GM12878 (cell line): ENCODE measurements around the gene NUP62. TPM values are rescaled to one million over a fixed set of nuclear protein-coding genes. Genes with fewer than 3 reads are reported as not detected.

ENCODE experiments used
- ATF3 ChIP-seq: IDR thresholded peaks from 2 replicates; pipeline ENCODE4 v1.6.1; 2011; ENCODE audit warnings: low read depth, mild to moderate bottlenecking, low read length, moderate library complexity, borderline replicate concordance; ENCODE audit errors: extremely low read depth
- CEBPB ChIP-seq, 2 experiments: fragments of 150-350 bp in 1 of 2; IDR thresholded peaks; 2 replicates each; pipeline ENCODE4 v1.6.1; 2012 to 2014; ENCODE audit warnings: low read depth in 2 of 2, low read length in 2 of 2, borderline replicate concordance in 1 of 2, inconsistent platforms in 1 of 2
- CHD1 ChIP-seq: IDR thresholded peaks from 2 replicates; pipeline ENCODE4 v1.6.1; 2012; ENCODE audit warnings: low read depth, low read length, improper control_type of control experiment
- E4F1 ChIP-seq: fragments of 450-650 bp; IDR thresholded peaks from 2 replicates; pipeline ENCODE4 v1.6.1; 2018; ENCODE audit warnings: borderline replicate concordance, mild to moderate bottlenecking; ENCODE audit not compliant: partially characterized antibody
- EGR1 ChIP-seq, 2 experiments: IDR thresholded peaks; 1 replicate in 1 of 2; 2 replicates in 1 of 2; pipeline ENCODE4 v1.6.1; 2011 to 2012; ENCODE audit warnings: low read depth in 2 of 2, low read length in 2 of 2, borderline replicate concordance in 1 of 2, mild to moderate bottlenecking in 1 of 2, moderate library complexity in 1 of 2
- EP300 ChIP-seq, 2 experiments: fragments of 150-350 bp in 1 of 2; IDR thresholded peaks; 2 replicates each; pipeline ENCODE4 v1.6.1; 2011 to 2012; ENCODE audit warnings: low read depth in 2 of 2, low read length in 2 of 2, borderline replicate concordance in 1 of 2, improper control_type of control experiment in 1 of 2, inconsistent platforms in 1 of 2; ENCODE audit not compliant: control insufficient read depth in 1 of 2
- EZH2 ChIP-seq: IDR thresholded peaks from 2 replicates; pipeline ENCODE4 v1.6.1; 2012; ENCODE audit warnings: low read depth, mild to moderate bottlenecking, control low read depth, inconsistent platforms, low read length, borderline replicate concordance; ENCODE audit not compliant: control insufficient read depth
- FOXK2 ChIP-seq: fragments of 450-650 bp; IDR thresholded peaks from 2 replicates; pipeline ENCODE4 v1.6.1; 2017; ENCODE audit warnings: mild to moderate bottlenecking, moderate library complexity
- HDGF ChIP-seq: fragments of 450-650 bp; IDR thresholded peaks from 2 replicates; pipeline ENCODE4 v1.6.1; 2016; ENCODE audit warnings: antibody characterized with exemption
- IKZF1 ChIP-seq: fragments of 450-650 bp; conservative IDR thresholded peaks from 2 replicates; pipeline ENCODE4 v1.6.1; 2017; ENCODE audit warnings: antibody characterized with exemption, mild to moderate bottlenecking
- LARP7 ChIP-seq: fragments of 450-650 bp; IDR thresholded peaks from 2 replicates; pipeline ENCODE4 v1.6.1; 2017; ENCODE audit warnings: mild to moderate bottlenecking
- MYB ChIP-seq: fragments of 150-350 bp; IDR thresholded peaks from 2 replicates; pipeline ENCODE4 v1.6.1; 2014; ENCODE audit warnings: mild to moderate bottlenecking, low read depth, low read length, borderline replicate concordance
- NFXL1 ChIP-seq: fragments of 450-650 bp; IDR thresholded peaks from 2 replicates; pipeline ENCODE4 v1.6.1; 2017; ENCODE audit warnings: antibody characterized with exemption, mild to moderate bottlenecking, borderline replicate concordance
- NFYB ChIP-seq: IDR thresholded peaks from 2 replicates; pipeline ENCODE4 v1.6.1; 2011; ENCODE audit warnings: low read depth, mild to moderate bottlenecking, low read length, improper control_type of control experiment, moderate library complexity; ENCODE audit not compliant: insufficient read depth
- PRDM15 ChIP-seq: fragments of 450-650 bp; formaldehyde crosslinking; IDR thresholded peaks from 2 replicates; pipeline ENCODE4 v1.4.0; 2020; ENCODE audit warnings: mild to moderate bottlenecking, moderate library complexity
- RAD51 ChIP-seq: fragments of 450-650 bp; IDR thresholded peaks from 2 replicates; pipeline ENCODE4 v1.6.1; 2016; ENCODE audit warnings: moderate library complexity, mild to moderate bottlenecking, inconsistent platforms
- SIN3A ChIP-seq: IDR thresholded peaks from 2 replicates; pipeline ENCODE4 v1.6.1; 2012; ENCODE audit warnings: low read depth, low read length, improper control_type of control experiment
- SIX5 ChIP-seq: IDR thresholded peaks from 2 replicates; pipeline ENCODE4 v1.6.1; 2011; ENCODE audit warnings: mild to moderate bottlenecking, low read depth, low read length, moderate library complexity; ENCODE audit not compliant: severe bottlenecking
- SMAD5 ChIP-seq: IDR thresholded peaks from 2 replicates; pipeline ENCODE4 v1.6.1; 2016; ENCODE audit warnings: antibody characterized with exemption, low read depth
- SREBF1 ChIP-seq: IDR thresholded peaks from 2 replicates; pipeline ENCODE4 v1.6.1; 2012; ENCODE audit warnings: mild to moderate bottlenecking, low read length
- SUPT20H ChIP-seq: IDR thresholded peaks from 2 replicates; pipeline ENCODE4 v1.6.1; 2011; ENCODE audit warnings: low read depth, mild to moderate bottlenecking, low read length, moderate library complexity, borderline replicate concordance; ENCODE audit not compliant: control insufficient read depth
- YBX1 ChIP-seq: fragments of 450-650 bp; IDR thresholded peaks from 2 replicates; pipeline ENCODE4 v1.6.1; 2016; ENCODE audit warnings: antibody characterized with exemption
- YY1 ChIP-seq: IDR thresholded peaks from 2 replicates; pipeline ENCODE4 v1.6.1; 2011; ENCODE audit warnings: low read depth, mild to moderate bottlenecking, low read length
- ZNF207 ChIP-seq: fragments of 450-650 bp; IDR thresholded peaks from 2 replicates; pipeline ENCODE4 v1.6.1; 2014; ENCODE audit warnings: antibody characterized with exemption, mild to moderate bottlenecking, borderline replicate concordance
- ZNF217 ChIP-seq: fragments of 450-650 bp; IDR thresholded peaks from 2 replicates; pipeline ENCODE4 v1.6.1; 2017; ENCODE audit warnings: antibody characterized with exemption, mild to moderate bottlenecking
- ZNF274 ChIP-seq: IDR thresholded peaks from one replicate; pipeline ENCODE4 v1.8.0; 2011; ENCODE audit not compliant: insufficient read length, insufficient read depth
- polyA plus RNA-seq, 11 experiments: library from polyadenylated mRNA; depleted of rRNA in 4 of 11; unstranded in 6 of 11; stranded (reverse) in 5 of 11; fragments of >200 nt; fragmentation: Nextera tagmentation in 4 of 11; fragmentation: Illumina TruSeq in 1 of 11; extraction: Ambion mirVana in 4 of 11; extraction: Trizol in 1 of 11; gene quantifications; 1 replicate in 1 of 11; 2 replicates in 10 of 11; pipeline versions ENCODE4 v1.2.1 to v1.2.3, GENCODE V29; 2011 to 2016; ENCODE audit warnings: inconsistent platforms in 2 of 11, missing spikeins in 2 of 11, low read depth in 1 of 11
- total RNA-seq, 4 experiments: library from RNA; depleted of rRNA in 3 of 4; stranded (reverse); fragments of >200 nt in 3 of 4; fragmentation: Illumina TruSeq in 1 of 4; extraction: Trizol in 1 of 4; gene quantifications; 2 replicates each; pipeline versions ENCODE4 v1.2.1 to v1.2.3, GENCODE V29; 2013 to 2021

NUP62 gene
- total and polyA plus RNA-seq, 10 of the 15 experiments (the other 5 are each of a cell fraction or from before 2014, with no cell fraction given) = 19.5 to 110 (median 66.9) TPM

- no peak; a peak in 1 of 3 replicates for TF ChIP-seq EGR1 (IDR thresholded peaks at IDR 0.05; ENCODE audit: borderline replicate concordance in 1 of 2, low read depth in 2 of 2, low read length in 2 of 2)
- no peak; the same call in 1 of the 2 replicates for TF ChIP-seq HDGF
- TF ChIP-seq PRDM15 (CRISPR knock-in tag) = 0 out of 2 replicates have a peak, but pooled peaks have one; percentile 65
- TF ChIP-seq SIN3A = no peak
- no peak for TF ChIP-seq ZNF274
- TF ChIP-seq FOXK2 = no peak
- TF ChIP-seq EP300 (IDR thresholded peaks at IDR 0.05; ENCODE audit: borderline replicate concordance in 1 of 2, control insufficient read depth in 1 of 2, low read depth in 2 of 2, low read length in 2 of 2) = no peak
- no peak for TF ChIP-seq YBX1
- peak; percentile 71 for TF ChIP-seq YY1
- peak; percentile 91 for TF ChIP-seq LARP7
- TF ChIP-seq RAD51 = no peak
- peak; percentile 95 for TF ChIP-seq IKZF1
- no peak for TF ChIP-seq EZH2
- TF ChIP-seq CHD1 = no peak; the same call in 1 of the 2 replicates
- no peak for TF ChIP-seq E4F1
- TF ChIP-seq SMAD5 = peak; percentile 98
- TF ChIP-seq NFXL1 = no peak
- TF ChIP-seq NFYB = no peak
- TF ChIP-seq CEBPB (IDR thresholded peaks at IDR 0.05; ENCODE audit: borderline replicate concordance in 1 of 2, low read depth in 2 of 2, low read length in 2 of 2) = no peak
- peak; percentile 94 for TF ChIP-seq ZNF207
- TF ChIP-seq MYB = no peak
- no peak for TF ChIP-seq SUPT20H
- TF ChIP-seq SREBF1 = no peak
- TF ChIP-seq SIX5 = no peak
- TF ChIP-seq ZNF217 = no peak
- TF ChIP-seq ATF3 = no peak
Measured at GRCh38 chr19:49929121-49929610, at the start of gene NUP62, which contains the start of gene ATF5 (continued).
